Astrocyte of the spinal cord (primary cell): ENCODE data around the gene HAO2.
"Not testable (repeated sequence)": the region's sequence is repeated elsewhere in the genome, so short reads cannot be mapped to it uniquely, and the experiment has no call there.

Experiments
- DNase-seq: peaks from one replicate; pipeline ENCODE4 v3.0.0; 2011; ENCODE audit warnings: low read depth, low spot score
- H3K4me3 ChIP-seq: 2 replicates; pipeline ENCODE4 v1.5.1; 2011; ENCODE audit warnings: low read depth, mild to moderate bottlenecking, low read length, moderate library complexity
- in situ Hi-C: cut with HindIII; loops from 2 replicates; pipeline ENCODE4 v1.10.0; 2017; ENCODE audit warnings: low sequenced_read_pairs
- TF ChIP-seq, protein P1 (sequence below): IDR thresholded peaks from 2 replicates; pipeline ENCODE4 v1.5.1; 2012; ENCODE audit warnings: low read depth, mild to moderate bottlenecking, low read length, inconsistent platforms

Gene HAO2

DNA sequence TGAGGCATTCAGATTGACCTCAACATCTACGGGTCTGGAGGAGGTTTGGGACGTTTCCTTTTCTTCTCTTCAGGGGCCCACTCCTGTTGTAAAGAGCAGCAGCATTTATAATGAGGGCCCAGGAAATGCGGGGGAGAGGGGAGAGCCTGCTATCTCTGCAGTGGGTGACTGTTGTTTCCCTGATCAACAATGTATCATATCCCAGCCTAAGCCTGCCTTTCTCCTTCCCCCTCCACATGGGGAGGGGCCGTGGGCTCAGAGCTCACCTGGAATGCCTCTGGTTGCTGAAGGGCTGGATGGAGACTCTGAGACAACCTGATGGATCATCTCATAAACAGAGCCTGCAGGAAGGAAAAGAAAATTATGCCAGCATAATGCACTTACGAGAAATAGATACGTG lies 36.0 kb upstream of the HAO2 start:
- no peak for DNase-seq
- TF ChIP-seq, protein P1, sequence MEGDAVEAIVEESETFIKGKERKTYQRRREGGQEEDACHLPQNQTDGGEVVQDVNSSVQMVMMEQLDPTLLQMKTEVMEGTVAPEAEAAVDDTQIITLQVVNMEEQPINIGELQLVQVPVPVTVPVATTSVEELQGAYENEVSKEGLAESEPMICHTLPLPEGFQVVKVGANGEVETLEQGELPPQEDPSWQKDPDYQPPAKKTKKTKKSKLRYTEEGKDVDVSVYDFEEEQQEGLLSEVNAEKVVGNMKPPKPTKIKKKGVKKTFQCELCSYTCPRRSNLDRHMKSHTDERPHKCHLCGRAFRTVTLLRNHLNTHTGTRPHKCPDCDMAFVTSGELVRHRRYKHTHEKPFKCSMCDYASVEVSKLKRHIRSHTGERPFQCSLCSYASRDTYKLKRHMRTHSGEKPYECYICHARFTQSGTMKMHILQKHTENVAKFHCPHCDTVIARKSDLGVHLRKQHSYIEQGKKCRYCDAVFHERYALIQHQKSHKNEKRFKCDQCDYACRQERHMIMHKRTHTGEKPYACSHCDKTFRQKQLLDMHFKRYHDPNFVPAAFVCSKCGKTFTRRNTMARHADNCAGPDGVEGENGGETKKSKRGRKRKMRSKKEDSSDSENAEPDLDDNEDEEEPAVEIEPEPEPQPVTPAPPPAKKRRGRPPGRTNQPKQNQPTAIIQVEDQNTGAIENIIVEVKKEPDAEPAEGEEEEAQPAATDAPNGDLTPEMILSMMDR = no peak
- no peak overlapping the region for H3K4me3 ChIP-seq
- in situ Hi-C loops = no loop called here

DNA sequence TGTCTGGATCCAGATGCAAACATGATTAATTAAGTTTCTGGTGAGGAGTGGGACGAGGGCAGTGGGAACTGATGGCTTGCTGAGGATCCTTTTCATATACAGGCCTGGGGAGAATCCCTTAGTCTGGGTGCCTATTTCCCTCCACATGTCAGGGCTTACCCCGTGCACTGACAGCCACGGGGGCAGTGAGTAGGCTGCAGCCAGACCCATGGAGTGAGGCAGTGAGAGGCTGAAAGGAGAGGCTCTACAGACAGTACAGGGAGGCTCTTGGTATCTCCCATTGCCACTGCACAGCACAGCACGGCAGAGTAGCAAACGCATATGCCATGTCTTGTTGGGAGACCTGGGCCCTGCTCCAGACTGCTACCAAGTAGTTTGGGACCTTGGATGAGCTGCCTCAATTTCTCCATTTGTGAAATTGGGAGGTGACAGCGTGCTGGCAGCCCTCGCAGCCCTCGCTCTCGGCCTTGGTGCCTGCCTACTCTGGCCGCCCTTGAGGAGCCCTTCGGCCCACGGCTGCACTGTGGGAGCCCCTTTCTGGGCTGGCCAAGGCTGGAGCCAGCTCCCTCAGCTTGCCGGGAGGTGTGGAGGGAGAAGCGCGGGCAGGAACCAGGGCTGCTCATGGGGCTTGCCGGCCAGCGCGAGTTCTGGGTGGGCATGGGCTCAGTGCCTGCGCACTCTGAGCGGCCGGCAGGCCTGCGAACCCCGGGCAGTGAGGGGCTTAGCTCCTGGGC lies 35.3 kb upstream of the HAO2 start:
- DNase-seq = no peak
- in situ Hi-C loops = no loop called here
- TF ChIP-seq, protein P1 = no peak
- H3K4me3 ChIP-seq = no peak overlapping the region

DNA sequence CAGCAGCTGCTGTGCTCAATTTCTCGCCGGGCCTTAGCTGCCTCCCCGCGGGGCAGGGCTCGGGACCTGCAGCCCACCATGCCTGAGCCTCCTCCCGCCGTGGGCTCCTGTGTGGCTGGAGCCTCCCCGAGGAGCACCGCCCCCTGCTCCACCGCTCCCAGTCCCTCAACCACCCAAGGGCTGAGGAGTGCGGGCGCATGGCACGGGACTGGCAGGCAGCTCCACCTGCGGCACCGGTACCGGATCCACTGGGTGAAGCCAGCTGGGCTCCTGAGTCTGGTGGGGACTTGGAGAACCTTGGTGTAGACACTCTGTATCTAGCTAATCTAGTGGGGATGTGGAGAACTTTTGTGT lies 34.7 kb upstream of the HAO2 start:
- H3K4me3 ChIP-seq, in situ Hi-C loops, DNase-seq: not testable (repeated sequence)

DNA sequence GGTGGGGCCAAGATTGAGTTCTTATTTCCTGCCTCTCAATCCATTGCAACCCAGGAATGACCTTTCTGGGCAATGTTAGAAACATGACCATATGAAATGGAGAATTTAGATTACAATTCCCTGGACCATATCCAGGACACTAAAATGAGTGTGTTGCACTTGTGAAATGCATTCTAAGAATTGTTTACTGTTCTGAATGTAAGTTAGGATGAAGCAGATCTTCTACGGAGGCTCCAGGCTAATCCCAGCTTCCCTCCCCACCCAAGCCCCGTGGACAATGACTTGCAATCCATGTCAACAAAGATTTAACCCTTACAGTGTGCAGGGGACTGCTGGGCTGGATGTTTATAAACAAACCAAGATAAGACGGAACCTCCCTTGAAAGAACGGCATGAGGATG lies 31.7 kb upstream of the HAO2 start:
- no peak for DNase-seq
- in situ Hi-C loops = no loop called here
- no peak overlapping the region for H3K4me3 ChIP-seq
- TF ChIP-seq, protein P1 = no peak

DNA sequence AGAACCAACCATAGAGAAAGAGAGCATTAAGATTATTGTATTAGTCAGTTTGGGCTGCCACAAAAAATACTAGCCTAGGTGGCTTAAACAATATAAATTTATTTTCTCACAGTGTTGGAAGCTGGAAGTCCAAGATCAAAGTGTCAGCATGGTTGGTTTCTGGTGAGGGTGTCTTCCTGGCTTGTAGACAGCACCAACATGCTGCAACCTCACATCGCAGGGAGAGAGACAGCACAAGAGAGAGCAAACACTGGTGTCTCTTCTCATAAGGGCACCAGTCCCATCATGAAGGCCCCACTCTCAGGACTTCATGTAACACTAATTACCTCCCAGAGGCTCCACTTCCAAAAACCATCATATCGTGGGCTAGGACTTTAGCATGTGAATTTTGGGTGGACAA lies 30.6 kb upstream of the HAO2 start:
- no peak overlapping the region for H3K4me3 ChIP-seq
- no peak for DNase-seq
- in situ Hi-C loops = no loop called here
- TF ChIP-seq, protein P1 = no peak

DNA sequence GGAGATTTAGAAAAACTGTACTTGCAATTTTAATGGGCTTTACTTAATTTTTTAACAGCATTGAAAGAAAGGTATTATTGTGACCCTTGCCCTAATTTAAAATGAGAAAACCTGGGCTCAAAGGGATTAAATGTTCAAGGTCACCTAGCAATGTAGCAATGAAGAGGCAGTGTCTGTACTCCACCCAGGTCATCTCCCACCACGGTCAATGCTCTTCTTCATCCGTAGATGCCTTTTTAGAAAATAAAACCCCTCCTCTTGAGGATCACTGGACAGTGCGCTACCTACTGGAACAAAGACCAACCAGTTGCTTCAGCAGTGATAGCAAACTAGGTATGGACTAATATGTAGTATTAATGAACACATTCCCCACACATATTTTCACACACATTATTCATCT lies 29.8 kb upstream of the HAO2 start:
- TF ChIP-seq, protein P1 = no peak
- in situ Hi-C loops = no loop called here
- no peak for DNase-seq
- no peak overlapping the region for H3K4me3 ChIP-seq

DNA sequence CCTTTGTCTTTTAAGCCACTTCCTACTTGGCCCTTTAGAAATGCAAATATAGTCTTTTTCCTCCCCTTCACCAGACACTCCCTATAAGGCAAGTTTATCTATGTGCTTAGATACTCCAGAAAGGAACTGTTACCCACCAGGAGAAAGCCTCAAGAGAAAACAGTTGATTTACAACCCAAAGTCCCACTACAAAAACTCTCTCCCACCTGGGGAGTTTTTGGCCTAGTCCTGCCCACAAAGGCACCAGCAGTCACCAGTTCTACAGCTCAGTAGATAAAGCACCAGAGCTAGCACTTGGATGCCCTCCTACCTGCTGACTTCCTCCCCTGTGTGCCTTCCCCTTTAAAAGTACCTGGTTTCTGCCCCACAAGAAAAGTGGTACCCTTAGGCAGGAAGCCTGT lies 27.7 kb upstream of the HAO2 start:
- TF ChIP-seq, protein P1 = no peak
- DNase-seq = no peak
- in situ Hi-C loops = no loop called here
- H3K4me3 ChIP-seq = no peak overlapping the region
